Measurements from ENCODE around the gene SMAD6.

GRCh38 chr15:66702787-66703539 is 927 bp downstream of the SMAD6 start:
- TF ChIP-seq GATA2 (IDR thresholded peaks at IDR 0.05; ENCODE audit: low read depth, low read length) (no peak), GATA3 (IDR thresholded peaks at IDR 0.05; ENCODE audit: low read depth, low read length) (no peak)
